ENCODE data around the gene COL8A1. TPM values are rescaled to one million over a fixed set of nuclear protein-coding genes. Genes with fewer than 3 reads are reported as not detected.

COL8A1 gene
- total and polyA plus RNA-seq, 2 experiments from 2014 or later = 0.41 to 2.4 TPM

- WGBS (ENCODE audit: low lambda C conversion rate, missing lambda C conversion rate) = 42% methylated on average over 8 of the region's 8 CpGs
- no peaks in the 10 kb centered on the region for H3K4me1 ChIP-seq (ENCODE audit: insufficient read depth)
- H3K27ac ChIP-seq = no peak overlapping the region
- H2AFZ ChIP-seq = no peak overlapping the region
- DNase-seq (ENCODE audit: low spot score) = peak; percentile 73
- no peaks in the 10 kb centered on the region for H4K20me1 ChIP-seq (ENCODE audit: insufficient read depth, poor library complexity, severe bottlenecking)
- TF ChIP-seq EZH2phosphoT487 (IDR thresholded peaks at IDR 0.05; ENCODE audit: low read depth, severe bottlenecking, unreplicated experiment) = no peak
- peak; percentile 72 for TF ChIP-seq CTCF (IDR thresholded peaks at IDR 0.05; ENCODE audit: poor library complexity)
- H3K4me3 ChIP-seq = no peak overlapping the region
- H3K9me2 ChIP-seq (replicated peaks; ENCODE audit: insufficient read depth) = no peaks in the 10 kb centered on the region
- H3K79me2 ChIP-seq = no peaks in the 10 kb centered on the region
- no peaks in the 10 kb centered on the region for H3K27me3 ChIP-seq
- no peaks in the 10 kb centered on the region for H3K9me3 ChIP-seq (ENCODE audit: low read depth)
- no peaks in the 10 kb centered on the region for H3K36me3 ChIP-seq (replicated peaks; ENCODE audit: insufficient read depth, low read depth)
- no peak overlapping the region for H3K4me2 ChIP-seq
These were observed 48.7 kb downstream of the COL8A1 start for GRCh38 chr3:99686955-99687612.

GRCh38 chr3:99690761-99691369 is 52.5 kb downstream of the COL8A1 start:
- TF ChIP-seq CTCF (IDR thresholded peaks at IDR 0.05; ENCODE audit: poor library complexity) (no peak), EZH2phosphoT487 (IDR thresholded peaks at IDR 0.05; ENCODE audit: low read depth, severe bottlenecking, unreplicated experiment) (no peak)
- WGBS (ENCODE audit: low lambda C conversion rate, missing lambda C conversion rate) = 79% methylated on average over 4 of the region's 4 CpGs
- Histone ChIP-seq H3K9me3 (ENCODE audit: low read depth) (no peaks in the 10 kb centered on the region), H3K27me3 (no peaks in the 10 kb centered on the region), H2AFZ (no peak overlapping the region), H3K27ac (no peak overlapping the region), H3K9me2 (replicated peaks; ENCODE audit: insufficient read depth) (no peaks in the 10 kb centered on the region), H3K4me3 (no peak overlapping the region), H4K20me1 (ENCODE audit: insufficient read depth, poor library complexity, severe bottlenecking) (no peaks in the 10 kb centered on the region), H3K36me3 (replicated peaks; ENCODE audit: insufficient read depth, low read depth) (no peaks in the 10 kb centered on the region), H3K79me2 (no peaks in the 10 kb centered on the region), H3K4me1 (ENCODE audit: insufficient read depth) (no peaks in the 10 kb centered on the region), H3K4me2 (no peak overlapping the region)
- DNase-seq (ENCODE audit: low spot score) = no peak

GRCh38 chr3:99693636-99694035 is 55.2 kb downstream of the COL8A1 start:
- Histone ChIP-seq H3K27me3 (no peaks in the 10 kb centered on the region), H3K4me1 (ENCODE audit: insufficient read depth) (no peaks in the 10 kb centered on the region), H4K20me1 (ENCODE audit: insufficient read depth, poor library complexity, severe bottlenecking) (no peaks in the 10 kb centered on the region), H3K4me2 (no peak overlapping the region), H3K4me3 (no peak overlapping the region), H3K36me3 (replicated peaks; ENCODE audit: insufficient read depth, low read depth) (no peaks in the 10 kb centered on the region), H2AFZ (no peak overlapping the region), H3K79me2 (no peaks in the 10 kb centered on the region), H3K9me3 (ENCODE audit: low read depth) (no peaks in the 10 kb centered on the region), H3K27ac (no peak overlapping the region), H3K9me2 (replicated peaks; ENCODE audit: insufficient read depth) (no peaks in the 10 kb centered on the region)
- TF ChIP-seq EZH2phosphoT487 (IDR thresholded peaks at IDR 0.05; ENCODE audit: low read depth, severe bottlenecking, unreplicated experiment) (no peak), CTCF (IDR thresholded peaks at IDR 0.05; ENCODE audit: poor library complexity) (no peak), EZH2 (IDR thresholded peaks at IDR 0.05; ENCODE audit: borderline replicate concordance) (no peak)
- 93% methylated on average over 2 of the region's 2 CpGs for WGBS (ENCODE audit: low lambda C conversion rate, missing lambda C conversion rate)
- DNase-seq (ENCODE audit: low spot score) = no peak
